H4 (cell line): Measurements from ENCODE around the gene SYT9. TPM values are rescaled to one million over a fixed set of nuclear protein-coding genes. Genes with fewer than 3 reads are reported as not detected.

Experiments used
- DNase-seq: peaks from one replicate; pipeline ENCODE4 v3.0.0-alpha.2; 2015; ENCODE audit warnings: low spot score
- total RNA-seq: library from RNA; depleted of rRNA; stranded (reverse); fragments of >200 nt; shearing (Covaris generic); gene quantifications from 2 replicates; pipeline ENCODE4 v1.2.3, GENCODE V29; 2014

The SYT9 gene
- total RNA-seq, 1 experiment from 2014 or later: not detected

DNA sequence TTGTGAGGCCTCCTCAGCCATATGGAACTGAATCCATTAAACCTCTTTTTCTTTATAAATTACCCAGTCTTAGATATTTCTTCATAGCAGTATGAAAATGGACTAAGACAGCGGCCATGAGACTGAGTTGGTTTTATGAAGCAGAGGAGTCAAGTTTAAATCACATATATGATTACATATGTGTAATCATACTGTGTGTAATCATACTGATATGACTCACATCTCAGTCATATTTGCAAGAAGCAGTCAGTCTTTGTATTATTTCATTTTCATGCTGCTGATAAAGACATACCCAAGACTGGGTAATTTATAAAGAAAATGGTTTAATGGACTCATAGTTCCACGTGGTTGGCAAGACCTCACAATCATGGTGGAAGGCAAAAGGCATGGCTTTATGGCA is 89.8 kb downstream of the SYT9 start:
- no peak for DNase-seq

GRCh38 chr11:7347611-7348431 is 96.1 kb downstream of the SYT9 start:
- DNase-seq: peak; percentile 15

DNA sequence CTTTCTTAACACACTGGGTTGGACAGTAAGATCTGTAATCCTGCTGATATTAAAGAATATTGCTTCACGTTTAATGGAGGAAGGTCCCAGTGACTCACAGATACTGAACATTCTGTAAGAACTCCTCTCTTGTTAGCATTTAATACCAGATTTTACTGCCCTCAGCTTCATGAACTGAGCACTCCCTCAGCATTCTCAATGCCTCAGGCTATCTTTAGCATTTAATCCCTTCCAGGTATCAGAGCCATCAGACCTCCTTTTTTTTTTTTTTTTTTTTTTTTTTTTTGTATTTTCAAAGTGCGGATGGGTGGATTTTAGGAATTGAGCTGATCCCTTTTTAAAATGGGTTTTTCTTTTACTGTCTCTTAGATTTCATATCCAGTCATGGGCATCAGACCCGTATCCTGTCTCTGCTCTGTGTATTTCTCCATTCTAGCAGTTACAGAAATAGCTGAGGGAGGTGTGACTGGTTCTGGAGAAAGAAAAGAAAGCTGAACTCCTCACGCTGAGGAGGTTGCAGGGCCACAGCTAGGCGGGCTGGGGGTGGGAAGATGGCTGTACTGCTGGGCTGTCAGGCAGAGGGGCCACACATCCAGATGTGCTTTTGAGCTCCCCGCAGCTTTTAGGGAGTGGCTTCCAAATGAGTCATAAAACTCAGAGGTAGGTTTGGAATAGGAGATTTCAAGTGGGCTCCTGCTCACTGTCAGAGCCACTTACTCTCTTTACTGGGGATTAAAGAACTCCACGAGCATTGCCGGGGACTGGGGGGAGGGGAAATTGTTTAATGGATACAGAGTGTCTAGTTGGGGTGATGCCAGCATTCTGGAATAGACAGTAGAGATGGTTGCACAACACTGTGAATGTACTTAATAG is 97.0 kb downstream of the SYT9 start:
- peak; percentile 39 for DNase-seq

- no peak for DNase-seq
Measured at GRCh38 chr11:7351228-7351627, 99.5 kb downstream of the SYT9 start.

DNA sequence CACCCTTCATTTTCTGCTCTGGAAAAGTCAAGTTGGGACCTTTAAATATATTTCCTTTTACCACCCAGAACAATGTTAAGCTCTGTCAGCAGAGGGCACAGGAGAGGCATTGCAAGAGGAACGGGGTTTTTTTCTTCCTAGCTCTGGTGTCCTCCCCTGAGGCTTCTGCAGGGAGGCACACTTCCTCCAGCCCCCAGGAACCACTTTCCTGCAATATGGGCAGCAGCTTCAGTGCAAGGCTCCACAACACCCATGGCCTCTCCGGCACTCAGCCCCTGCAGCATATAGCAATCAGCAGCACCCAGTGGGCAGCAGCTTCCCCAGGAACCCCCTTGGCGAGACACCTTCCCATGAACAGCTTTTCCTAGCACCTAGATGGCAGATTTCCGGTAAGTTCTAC is 101.4 kb downstream of the SYT9 start:
- DNase-seq: peak; percentile 21

DNA sequence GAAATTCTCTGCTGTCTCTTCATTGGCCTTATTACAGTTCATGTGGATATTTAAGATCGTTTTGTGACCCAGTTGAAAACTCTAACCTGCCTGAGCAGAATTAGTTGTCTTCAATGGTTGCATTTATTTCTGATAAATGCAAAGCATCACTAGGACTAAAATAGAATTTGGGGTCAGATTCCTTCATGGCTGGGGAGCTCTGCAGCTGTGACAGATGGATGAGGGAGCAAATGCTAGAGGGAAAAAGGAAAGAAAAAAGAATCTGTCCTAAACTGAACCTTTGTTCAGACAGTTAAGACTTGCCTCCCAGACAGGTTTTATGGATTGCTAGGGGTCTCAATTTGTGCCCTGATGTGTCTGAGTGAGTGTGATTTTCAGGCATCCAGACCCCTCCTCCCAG is 113.0 kb downstream of the SYT9 start:
- no peak for DNase-seq

DNA sequence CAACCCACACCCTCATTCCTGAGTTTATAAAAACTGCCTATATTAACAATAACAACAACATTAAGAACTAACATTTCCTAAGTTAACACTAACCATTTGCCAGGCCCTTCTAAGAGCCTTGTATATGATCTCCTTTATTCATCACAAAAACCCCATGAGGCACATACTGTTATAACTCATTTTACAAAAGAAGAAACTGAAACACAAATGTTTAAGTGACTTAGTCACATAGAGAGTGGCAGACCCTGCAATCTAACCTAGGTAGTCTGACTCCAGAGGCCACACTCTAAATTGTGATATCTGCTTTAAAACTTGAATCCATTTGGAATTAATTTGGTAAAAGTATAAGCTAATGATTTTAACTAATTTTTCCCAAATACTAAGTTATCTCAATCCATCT is 116.1 kb downstream of the SYT9 start:
- no peak for DNase-seq

DNA sequence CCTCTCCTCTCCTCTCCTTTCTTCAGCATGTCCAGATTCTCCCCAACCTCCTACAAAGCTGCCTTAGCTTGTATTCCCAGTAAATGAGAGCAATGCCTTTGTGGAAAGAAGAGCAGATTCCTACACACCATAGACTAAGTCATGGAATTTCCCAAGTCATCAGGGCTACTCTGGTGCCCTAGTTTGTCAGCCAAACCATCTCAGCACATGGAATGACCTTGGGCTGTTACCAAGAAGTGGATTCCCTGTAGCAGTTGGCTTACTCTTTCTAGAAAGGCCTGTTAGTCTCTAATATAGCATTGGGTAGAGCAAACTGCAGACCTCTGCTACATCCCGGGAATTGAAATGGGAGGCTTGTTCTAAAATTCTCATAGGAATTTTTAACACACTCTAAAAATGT is 124.7 kb downstream of the SYT9 start:
- DNase-seq: no peak

DNA sequence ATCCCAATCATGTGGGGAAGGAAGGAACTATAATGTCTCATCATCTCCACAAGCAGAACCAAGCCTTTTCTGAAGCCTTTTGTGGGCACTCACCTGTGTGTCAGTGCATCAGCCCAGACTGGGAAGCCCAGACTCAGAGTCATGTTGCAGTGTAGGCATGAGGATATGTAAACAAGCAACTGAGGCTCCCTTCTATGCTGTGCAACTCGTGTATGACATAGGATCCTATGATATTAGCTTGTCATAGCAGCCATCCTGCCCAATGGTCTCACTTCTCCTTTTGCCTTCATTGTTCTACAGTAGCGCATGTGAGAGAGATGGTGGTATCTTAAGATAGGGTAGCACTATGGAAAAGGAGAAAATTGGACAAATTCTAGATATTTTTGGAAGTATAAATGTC is 130.2 kb downstream of the SYT9 start:
- no peak for DNase-seq

GRCh38 chr11:7383406-7383805 is 131.7 kb downstream of the SYT9 start:
- DNase-seq: no peak

GRCh38 chr11:7384691-7385090 is 133.0 kb downstream of the SYT9 start:
- DNase-seq: no peak

GRCh38 chr11:7385532-7385931 is 133.8 kb downstream of the SYT9 start:
- DNase-seq: no peak

- DNase-seq: no peak
Measured at GRCh38 chr11:7413961-7414915, 162.5 kb downstream of the SYT9 start.

DNA sequence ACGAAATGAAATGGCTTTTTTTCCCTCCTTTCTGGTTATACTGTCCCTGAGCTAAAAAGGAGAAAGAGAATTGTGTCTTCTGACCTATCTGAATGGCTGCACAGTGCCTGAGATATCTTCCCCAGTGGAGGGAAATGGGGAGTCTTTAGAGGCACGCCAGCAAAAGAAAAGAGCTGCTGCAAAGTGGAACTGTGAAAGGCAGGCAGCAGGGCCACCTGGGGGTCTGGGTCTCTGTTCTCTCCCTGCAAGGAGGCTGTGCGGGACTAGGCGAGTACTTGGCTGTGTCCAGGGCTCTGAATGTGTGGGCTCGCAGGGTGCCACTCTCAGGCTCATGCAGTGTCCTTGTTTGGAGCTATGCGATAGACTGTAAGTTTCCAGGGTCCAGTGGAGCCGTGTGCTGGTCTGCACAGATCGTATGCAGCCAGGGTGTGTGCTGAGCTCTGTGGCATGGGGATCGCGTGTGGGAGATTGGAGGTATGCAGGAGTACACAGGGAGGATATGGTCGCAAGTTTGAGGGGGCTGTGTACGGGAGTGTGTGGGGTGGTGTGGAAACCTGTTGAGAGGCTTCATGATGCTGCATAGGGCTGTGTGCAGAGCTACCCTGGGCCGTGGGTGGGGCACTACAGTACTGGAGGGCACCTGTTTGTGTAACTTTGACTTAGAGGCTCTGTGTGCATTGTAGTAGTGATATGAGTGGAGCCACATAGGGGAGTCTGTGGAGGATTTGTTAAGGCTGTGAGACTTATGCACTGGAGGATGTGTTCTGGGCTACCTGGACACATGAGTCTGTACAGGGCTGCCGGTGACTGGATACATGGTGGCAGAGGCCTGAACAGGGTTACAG is 163.5 kb downstream of the SYT9 start:
- no peak for DNase-seq

- no peak for DNase-seq
Measured at GRCh38 chr11:7416080-7416479, 164.4 kb downstream of the SYT9 start.

DNA sequence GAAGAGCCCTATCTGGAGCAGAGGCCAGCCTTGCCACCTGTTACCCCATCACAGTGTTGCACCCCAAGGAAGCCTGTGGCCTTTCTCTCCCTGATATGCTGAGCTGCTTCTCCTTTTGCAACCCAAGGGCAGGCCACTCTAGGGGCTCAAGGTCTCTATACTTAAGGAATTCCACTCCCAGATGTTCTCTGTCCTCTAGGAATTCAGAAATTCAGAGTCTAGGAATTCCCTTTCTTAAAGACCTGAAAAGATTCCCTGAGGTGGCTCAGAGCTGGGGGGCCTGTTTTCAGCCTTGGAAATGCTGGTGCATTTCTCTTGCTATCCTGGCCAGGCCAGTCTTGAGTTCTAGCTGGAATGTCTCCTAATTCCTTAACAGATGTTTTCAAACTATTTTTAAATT is 165.6 kb downstream of the SYT9 start:
- no peak for DNase-seq

- DNase-seq: peak; percentile 30
Measured at GRCh38 chr11:7418061-7418460, 166.4 kb downstream of the SYT9 start.

GRCh38 chr11:7418906-7419305 is 167.2 kb downstream of the SYT9 start:
- no peak for DNase-seq

DNA sequence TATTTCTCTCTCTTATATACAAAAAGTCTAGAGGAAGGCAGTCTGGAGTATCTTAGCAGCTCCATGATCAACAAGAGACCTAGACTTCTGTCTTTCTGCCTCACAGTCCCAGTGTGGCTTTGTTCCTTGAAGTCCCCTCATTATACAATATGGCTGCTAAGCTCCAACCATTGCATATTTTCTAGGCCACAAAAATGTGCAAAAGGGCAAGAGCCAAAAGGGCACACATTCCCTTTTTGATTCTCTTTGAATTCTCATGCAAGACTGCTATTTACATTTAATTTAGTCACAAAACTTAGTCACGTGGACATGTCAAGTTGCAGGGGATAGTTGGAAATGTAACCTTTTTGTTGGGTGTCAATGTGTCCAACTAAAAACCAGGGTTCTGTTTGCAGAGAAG is 169.4 kb downstream of the SYT9 start:
- DNase-seq: no peak

GRCh38 chr11:7422544-7423331 is 171.0 kb downstream of the SYT9 start:
- DNase-seq: no peak
